Measurements from ENCODE around the gene DENND2A. TPM values are rescaled to one million over a fixed set of nuclear protein-coding genes. Genes with fewer than 3 reads are reported as not detected.

Gene DENND2A
- total and polyA plus RNA-seq, 4 donors, result 1.2 to 7.4 (median 2.3) TPM

DNA sequence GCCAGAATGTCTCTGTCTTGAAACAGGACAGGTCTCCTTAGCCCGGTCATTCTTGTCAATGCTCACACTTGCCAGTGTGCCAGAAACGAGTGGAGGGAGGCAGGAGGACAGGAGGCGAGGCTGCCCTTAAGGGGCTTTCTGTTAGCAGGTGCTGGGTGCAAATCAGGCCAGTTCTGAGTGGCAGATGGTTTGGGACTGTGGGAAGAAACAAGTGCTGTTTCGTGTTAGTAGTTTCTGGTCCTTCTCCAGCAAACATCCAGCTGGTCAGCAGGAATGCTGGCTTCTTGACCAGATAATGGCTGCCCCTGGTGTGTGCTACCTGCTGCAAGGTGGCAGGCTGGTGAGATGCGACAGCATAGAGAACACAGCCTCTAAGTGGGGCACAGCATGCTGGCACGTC, 47.7 kb upstream of the DENND2A start:
- H3K36me3 ChIP-seq (ENCODE audit: control insufficient read depth in 4 of 4, insufficient read depth in 3 of 4, low read depth in 1 of 4, low read length in 3 of 4), result peaks cover 0 to 8% (median 4%) of the 10 kb centered on the region in 4 donors

DNA sequence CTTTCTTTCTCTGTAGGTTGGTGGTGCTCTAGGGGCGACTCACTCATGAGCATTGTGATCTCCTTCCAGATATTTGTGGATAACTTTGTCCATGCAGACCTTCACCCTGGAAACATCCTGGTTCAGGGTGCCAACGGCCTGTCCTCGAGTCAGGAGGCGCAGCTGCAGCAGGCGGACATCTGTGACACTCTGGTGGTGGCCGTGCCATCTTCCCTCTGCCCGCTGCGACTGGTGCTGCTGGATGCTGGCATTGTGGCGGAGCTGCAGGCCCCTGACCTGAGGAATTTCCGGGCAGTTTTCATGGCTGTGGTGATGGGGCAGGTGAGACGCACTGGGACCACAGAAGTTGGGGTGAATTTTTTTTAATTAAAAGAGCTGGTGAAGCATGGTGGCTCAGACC, 46.3 kb upstream of the DENND2A start:
- H3K9me3 ChIP-seq (ENCODE audit: control insufficient read depth in 4 of 4, low read length in 3 of 4), result no peaks in the 10 kb centered on the region
- no peak for DNase-seq (ENCODE audit: low spot score)
- H3K36me3 ChIP-seq (ENCODE audit: control insufficient read depth in 4 of 4, insufficient read depth in 3 of 4, low read depth in 1 of 4, low read length in 3 of 4), result peaks cover 0 to 8% (median 5%) of the 10 kb centered on the region in 4 donors
- H3K9ac ChIP-seq (ENCODE audit: low read depth in 1 of 2, low read length in 2 of 2), result no peak overlapping the region
- TF ChIP-seq FOXA1 (IDR thresholded peaks at IDR 0.05) (no peak), FOXA2 (IDR thresholded peaks at IDR 0.05) (no peak), ATF3 (IDR thresholded peaks at IDR 0.05) (no peak), JUND (IDR thresholded peaks at IDR 0.05) (no peak), GABPA (IDR thresholded peaks at IDR 0.05 in 1 of 2, conservative IDR thresholded peaks at IDR 0.05 in 1 of 2) (no peak), YY1 (IDR thresholded peaks at IDR 0.05) (no peak), EGR1 (IDR thresholded peaks at IDR 0.05; ENCODE audit: low read depth in 2 of 2) (no peak), HNF4A (conservative IDR thresholded peaks at IDR 0.05) (no peak), NR2F2 (IDR thresholded peaks at IDR 0.05) (no peak), RXRA (IDR thresholded peaks at IDR 0.05) (no peak)
- TF ChIP-seq, protein P1, sequence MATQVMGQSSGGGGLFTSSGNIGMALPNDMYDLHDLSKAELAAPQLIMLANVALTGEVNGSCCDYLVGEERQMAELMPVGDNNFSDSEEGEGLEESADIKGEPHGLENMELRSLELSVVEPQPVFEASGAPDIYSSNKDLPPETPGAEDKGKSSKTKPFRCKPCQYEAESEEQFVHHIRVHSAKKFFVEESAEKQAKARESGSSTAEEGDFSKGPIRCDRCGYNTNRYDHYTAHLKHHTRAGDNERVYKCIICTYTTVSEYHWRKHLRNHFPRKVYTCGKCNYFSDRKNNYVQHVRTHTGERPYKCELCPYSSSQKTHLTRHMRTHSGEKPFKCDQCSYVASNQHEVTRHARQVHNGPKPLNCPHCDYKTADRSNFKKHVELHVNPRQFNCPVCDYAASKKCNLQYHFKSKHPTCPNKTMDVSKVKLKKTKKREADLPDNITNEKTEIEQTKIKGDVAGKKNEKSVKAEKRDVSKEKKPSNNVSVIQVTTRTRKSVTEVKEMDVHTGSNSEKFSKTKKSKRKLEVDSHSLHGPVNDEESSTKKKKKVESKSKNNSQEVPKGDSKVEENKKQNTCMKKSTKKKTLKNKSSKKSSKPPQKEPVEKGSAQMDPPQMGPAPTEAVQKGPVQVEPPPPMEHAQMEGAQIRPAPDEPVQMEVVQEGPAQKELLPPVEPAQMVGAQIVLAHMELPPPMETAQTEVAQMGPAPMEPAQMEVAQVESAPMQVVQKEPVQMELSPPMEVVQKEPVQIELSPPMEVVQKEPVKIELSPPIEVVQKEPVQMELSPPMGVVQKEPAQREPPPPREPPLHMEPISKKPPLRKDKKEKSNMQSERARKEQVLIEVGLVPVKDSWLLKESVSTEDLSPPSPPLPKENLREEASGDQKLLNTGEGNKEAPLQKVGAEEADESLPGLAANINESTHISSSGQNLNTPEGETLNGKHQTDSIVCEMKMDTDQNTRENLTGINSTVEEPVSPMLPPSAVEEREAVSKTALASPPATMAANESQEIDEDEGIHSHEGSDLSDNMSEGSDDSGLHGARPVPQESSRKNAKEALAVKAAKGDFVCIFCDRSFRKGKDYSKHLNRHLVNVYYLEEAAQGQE (IDR thresholded peaks at IDR 0.05), result no peak
- TF ChIP-seq, protein P2, sequence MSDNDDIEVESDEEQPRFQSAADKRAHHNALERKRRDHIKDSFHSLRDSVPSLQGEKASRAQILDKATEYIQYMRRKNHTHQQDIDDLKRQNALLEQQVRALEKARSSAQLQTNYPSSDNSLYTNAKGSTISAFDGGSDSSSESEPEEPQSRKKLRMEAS (IDR thresholded peaks at IDR 0.05), result no peak
- H3K27me3 ChIP-seq (ENCODE audit: control insufficient read depth in 4 of 4, insufficient read depth in 4 of 4, low read length in 3 of 4), result no peaks in the 10 kb centered on the region
- no peak overlapping the region for H3K27ac ChIP-seq (ENCODE audit: low read depth in 1 of 2, low read length in 2 of 2)
- 98% methylated on average over 11 of the region's 11 CpGs for WGBS
- H3K4me3 ChIP-seq (ENCODE audit: low read depth in 1 of 3, low read length in 3 of 3), result no peak overlapping the region
- H3K4me1 ChIP-seq (ENCODE audit: control insufficient read depth in 4 of 4, insufficient read depth in 4 of 4, low read length in 3 of 4), result peaks cover 0 to 6% (median 3%) of the 10 kb centered on the region in 4 donors

More for the DNA sequence above, 47.7 kb upstream of the DENND2A start:
- no peak overlapping the region for H3K27ac ChIP-seq (ENCODE audit: low read depth in 1 of 2, low read length in 2 of 2)
- H3K4me3 ChIP-seq (ENCODE audit: low read depth in 1 of 3, low read length in 3 of 3), result no peak overlapping the region
- TF ChIP-seq ATF3 (IDR thresholded peaks at IDR 0.05) (no peak), FOXA1 (IDR thresholded peaks at IDR 0.05) (no peak), RAD21 (IDR thresholded peaks at IDR 0.05) (no peak), YY1 (IDR thresholded peaks at IDR 0.05) (no peak), CTCF (IDR thresholded peaks at IDR 0.05; ENCODE audit: low read depth, low read length, missing input control) (no peak), EGR1 (IDR thresholded peaks at IDR 0.05; ENCODE audit: low read depth in 2 of 2) (no peak), NR2F2 (IDR thresholded peaks at IDR 0.05) (no peak), GABPA (IDR thresholded peaks at IDR 0.05 in 1 of 2, conservative IDR thresholded peaks at IDR 0.05 in 1 of 2) (no peak), HNF4G (IDR thresholded peaks at IDR 0.05) (no peak), TAF1 (conservative IDR thresholded peaks at IDR 0.05) (no peak), JUND (IDR thresholded peaks at IDR 0.05) (no peak), SP1 (IDR thresholded peaks at IDR 0.05) (no peak)
- TF ChIP-seq, protein P2 (IDR thresholded peaks at IDR 0.05), result no peak
- TF ChIP-seq, protein P1 (IDR thresholded peaks at IDR 0.05), result no peak
- H3K9me3 ChIP-seq (ENCODE audit: control insufficient read depth in 4 of 4, low read length in 3 of 4), result no peaks in the 10 kb centered on the region
- DNase-seq (ENCODE audit: low spot score), result no peak
- no peaks in the 10 kb centered on the region for H3K27me3 ChIP-seq (ENCODE audit: control insufficient read depth in 4 of 4, insufficient read depth in 4 of 4, low read length in 3 of 4)
- WGBS, result 96% methylated on average over 6 of the region's 6 CpGs
- H3K9ac ChIP-seq (ENCODE audit: low read depth in 1 of 2, low read length in 2 of 2), result no peak overlapping the region
- H3K4me1 ChIP-seq (ENCODE audit: control insufficient read depth in 4 of 4, insufficient read depth in 4 of 4, low read length in 3 of 4), result peaks cover 0 to 6% (median 3%) of the 10 kb centered on the region in 4 donors

Data from liver (tissue), 9 donors.